22Rv1 (cell line): ENCODE measurements around the gene RAB9A.
"Not testable (repeated sequence)": the region's sequence is repeated elsewhere in the genome, so short reads cannot be mapped to it uniquely, and the experiment has no call there.

Experiments
- H3K27ac ChIP-seq: fragments of 450-650 bp; 2 replicates; pipeline ENCODE4 v1.5.1; 2017
- ZFX ChIP-seq: fragments of 450-650 bp; IDR thresholded peaks from 2 replicates; pipeline ENCODE4 v1.6.1; 2017; ENCODE audit warnings: antibody characterized with exemption, borderline replicate concordance
- TF ChIP-seq, protein P1 (sequence below): fragments of 450-650 bp; IDR thresholded peaks from 2 replicates; pipeline ENCODE4 v1.5.1; 2017; ENCODE audit warnings: mild to moderate bottlenecking

RAB9A gene

DNA sequence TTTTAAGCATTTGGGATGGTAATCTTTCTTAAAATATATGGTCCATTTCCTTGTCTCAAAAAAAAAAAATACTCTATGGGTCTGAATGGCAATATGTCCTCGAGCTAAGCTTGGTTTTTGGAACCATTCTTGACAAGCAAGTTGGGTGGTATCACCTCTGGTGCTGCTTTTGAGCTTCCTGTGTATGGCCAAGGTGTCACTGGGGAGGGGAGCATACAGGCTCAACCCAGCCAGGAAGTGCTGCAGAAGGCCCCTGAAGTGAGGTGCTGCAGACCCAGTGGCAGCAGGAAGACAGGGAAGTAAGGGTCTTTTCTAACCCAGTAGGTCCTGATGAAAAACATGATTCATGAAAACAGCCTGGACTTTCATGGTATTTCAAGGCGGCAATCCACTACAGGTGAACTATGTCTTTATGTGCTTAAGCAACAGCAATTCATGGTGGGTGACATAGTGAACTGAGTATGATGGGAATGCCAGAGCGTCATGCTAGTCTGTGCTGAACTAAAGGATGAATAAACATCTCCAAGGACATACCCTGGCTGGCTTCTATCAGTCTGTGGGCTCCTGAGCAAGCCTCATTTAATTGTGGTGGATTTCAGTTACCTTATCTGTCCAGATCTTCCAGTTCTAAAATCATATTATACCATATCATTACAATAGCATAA, 30.4 kb downstream of the RAB9A start:
- TF ChIP-seq, protein P1, sequence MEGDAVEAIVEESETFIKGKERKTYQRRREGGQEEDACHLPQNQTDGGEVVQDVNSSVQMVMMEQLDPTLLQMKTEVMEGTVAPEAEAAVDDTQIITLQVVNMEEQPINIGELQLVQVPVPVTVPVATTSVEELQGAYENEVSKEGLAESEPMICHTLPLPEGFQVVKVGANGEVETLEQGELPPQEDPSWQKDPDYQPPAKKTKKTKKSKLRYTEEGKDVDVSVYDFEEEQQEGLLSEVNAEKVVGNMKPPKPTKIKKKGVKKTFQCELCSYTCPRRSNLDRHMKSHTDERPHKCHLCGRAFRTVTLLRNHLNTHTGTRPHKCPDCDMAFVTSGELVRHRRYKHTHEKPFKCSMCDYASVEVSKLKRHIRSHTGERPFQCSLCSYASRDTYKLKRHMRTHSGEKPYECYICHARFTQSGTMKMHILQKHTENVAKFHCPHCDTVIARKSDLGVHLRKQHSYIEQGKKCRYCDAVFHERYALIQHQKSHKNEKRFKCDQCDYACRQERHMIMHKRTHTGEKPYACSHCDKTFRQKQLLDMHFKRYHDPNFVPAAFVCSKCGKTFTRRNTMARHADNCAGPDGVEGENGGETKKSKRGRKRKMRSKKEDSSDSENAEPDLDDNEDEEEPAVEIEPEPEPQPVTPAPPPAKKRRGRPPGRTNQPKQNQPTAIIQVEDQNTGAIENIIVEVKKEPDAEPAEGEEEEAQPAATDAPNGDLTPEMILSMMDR = no peak
- TF ChIP-seq ZFX = no peak
- H3K27ac ChIP-seq = no peak overlapping the region

DNA sequence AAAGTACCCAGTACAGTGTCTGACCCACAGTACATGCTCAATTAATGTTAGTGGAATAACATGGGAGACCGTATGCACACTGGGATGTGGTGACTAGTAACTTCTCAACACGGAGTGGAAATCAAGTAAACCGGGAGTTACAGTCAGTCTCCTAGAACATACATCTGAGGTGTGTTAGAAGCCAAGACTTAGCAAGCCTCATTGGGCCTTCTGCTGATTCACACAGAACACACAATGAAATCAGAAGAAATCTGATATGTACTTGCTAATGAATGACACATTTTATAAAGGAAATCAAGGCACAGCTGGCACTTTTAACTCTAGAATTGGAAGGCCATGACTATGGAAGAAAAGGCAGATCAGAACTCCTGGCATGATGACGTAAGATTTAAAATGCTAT, 32.4 kb downstream of the RAB9A start:
- H3K27ac ChIP-seq = peak overlapping the region; percentile 69
- TF ChIP-seq ZFX = no peak
- TF ChIP-seq, protein P1 = no peak

DNA sequence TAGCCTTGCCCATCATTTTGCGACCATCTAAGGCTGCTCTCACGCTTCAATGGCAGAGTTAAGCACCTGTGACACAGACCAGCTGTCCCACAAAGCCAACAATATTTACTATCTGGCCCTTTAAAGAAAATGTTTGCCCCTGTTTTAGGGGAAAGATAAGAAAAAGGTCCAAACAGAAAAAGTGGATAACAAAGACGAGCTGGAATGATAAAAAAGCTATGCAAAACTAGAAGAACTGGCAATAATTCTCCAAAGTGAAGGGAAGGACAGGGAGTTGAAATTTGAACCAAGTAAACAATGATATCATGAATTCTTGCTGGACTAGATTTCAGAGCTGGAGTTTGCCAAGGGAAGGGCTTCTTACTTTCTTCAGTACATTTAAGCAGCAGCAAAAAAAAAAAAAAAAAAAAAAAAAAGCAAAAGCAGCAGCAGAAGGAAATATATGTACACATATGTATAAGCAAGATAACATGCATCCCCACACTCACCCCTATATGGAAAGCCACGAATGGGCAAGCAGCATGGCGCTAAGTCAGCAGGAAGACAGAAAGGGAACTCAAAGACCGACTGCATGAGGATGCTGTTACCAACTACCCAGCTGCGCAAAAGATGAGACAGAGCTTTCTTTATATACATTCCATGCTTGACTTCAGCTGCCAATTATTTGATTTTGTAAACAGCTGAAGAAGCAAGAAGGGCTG, 33.0 kb downstream of the RAB9A start:
- H3K27ac ChIP-seq = peak overlapping the region; percentile 69
- TF ChIP-seq, protein P1 = no peak
- TF ChIP-seq ZFX = no peak

DNA sequence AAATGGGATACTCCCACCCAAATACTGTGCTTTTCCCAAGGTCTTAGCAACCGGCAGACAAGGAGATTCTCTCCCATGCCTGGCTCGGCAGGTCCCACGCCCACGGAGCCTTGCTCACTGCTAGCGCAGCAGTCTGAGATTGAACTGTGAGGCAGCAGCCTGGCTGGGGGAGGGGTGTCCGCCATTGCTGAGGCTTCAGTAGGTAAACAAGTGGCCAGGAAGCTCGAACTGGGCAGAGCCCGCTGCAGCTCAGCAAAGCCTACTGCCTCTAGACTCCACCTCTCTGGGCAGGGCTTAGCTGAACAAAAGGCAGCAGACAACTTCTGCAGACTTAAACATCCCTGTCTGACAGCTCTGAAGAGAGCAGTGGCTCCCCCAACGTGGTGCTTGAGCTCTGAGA, 36.0 kb downstream of the RAB9A start:
- not testable (repeated sequence) for H3K27ac ChIP-seq

DNA sequence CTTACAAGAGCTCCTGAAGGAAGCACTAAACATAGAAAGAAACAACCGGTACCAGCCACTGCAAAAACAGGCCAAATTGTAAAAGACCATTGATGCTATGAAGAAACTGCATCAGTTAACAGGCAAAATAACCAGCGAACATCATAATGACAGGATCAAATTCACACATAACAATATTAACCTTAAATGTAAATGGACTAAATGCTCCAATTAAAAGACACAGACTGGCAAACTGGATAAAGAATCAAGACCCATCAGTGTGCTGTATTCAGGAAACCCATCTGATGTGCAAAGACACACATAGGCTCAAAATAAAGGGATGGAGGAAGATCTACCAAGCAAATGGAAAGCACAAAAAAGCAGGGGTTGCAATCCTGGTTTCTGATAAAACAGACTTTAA, 37.7 kb downstream of the RAB9A start:
- H3K27ac ChIP-seq = not testable (repeated sequence)

DNA sequence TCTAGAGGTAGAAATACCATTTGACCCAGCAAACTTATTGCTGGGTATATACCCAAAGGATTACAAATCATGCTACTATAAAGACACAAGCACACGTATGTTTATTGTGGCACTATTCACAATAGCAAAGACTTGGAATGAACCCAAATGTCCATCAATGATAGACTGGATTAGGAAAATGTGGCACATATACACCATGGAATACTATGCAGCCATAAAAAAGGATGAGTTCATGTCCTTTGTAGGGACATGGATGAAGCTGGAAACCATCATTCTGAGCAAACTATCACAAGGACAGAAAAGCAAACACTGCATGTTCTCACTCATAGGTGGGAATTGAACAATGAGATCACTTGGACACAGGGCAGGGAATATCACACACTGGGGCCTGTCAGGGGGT, 41.6 kb downstream of the RAB9A start:
- H3K27ac ChIP-seq = not testable (repeated sequence)

DNA sequence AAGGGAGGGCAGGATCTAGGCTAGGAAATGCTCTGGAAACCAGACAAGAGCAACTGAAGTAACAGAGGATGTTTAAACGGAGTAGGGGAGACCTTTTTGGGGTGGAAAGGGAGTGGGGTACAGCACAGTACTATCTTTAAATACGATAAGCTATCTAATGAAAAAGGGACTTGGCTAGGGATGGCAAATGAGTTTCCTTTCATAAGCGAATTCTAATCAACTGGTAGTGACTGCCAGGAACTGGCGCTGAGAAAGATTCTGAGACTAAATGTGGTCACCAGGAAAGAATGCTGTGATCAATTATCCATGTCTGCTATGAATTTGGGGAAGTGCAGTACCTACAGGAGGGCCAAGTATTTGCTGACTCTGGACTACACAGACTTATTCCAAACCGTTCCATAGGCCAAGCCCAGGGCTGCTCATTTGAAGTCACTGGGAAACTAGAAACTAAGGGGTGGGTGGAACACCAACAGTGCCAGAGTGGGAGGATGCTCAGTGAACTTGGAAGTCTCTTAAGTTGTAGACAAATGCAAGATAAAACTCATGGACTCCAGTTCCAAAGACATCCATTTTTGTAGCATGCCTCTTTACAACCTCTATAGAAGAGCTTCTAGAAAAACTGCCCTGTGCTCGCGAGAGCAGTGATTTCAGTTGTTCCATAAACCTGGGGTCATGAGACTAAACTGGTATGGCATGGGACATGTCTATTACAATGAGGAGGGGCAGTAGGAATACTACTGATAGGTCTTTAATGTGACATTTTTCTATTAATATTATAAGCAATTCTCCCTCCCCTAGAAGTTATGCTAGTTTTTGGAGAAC, 43.5 kb downstream of the RAB9A start:
- no peak for TF ChIP-seq ZFX
- TF ChIP-seq, protein P1 = no peak
- no peak overlapping the region for H3K27ac ChIP-seq

DNA sequence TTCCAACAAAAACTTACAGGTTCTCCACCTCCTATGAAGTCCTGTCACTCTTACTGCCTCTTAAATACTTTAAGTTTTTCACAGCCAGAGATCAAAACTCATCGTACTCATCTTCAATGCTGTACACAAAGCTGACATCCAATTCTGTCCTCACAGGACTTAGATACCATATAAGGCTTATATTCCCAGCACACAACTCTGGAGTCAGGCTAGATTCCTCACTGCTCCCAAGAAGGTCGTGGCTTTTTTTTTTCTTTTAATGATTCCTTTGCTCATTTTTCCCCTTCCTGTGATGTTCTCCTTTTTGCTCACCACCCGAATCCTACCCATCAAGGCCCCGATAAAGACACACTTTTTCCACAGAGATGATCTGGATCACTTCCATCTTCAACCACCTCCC, 44.6 kb downstream of the RAB9A start:
- H3K27ac ChIP-seq = peak overlapping the region; percentile 93
- TF ChIP-seq, protein P1 = no peak
- TF ChIP-seq ZFX = no peak
